Fibroblast of mammary gland (primary cell): Measurements from ENCODE around the gene PRR4.

Experiments
- DNase-seq: peaks from one replicate; pipeline ENCODE4 v3.0.0-alpha.2; 2010; ENCODE audit warnings: low read depth
- H3K4me3 ChIP-seq: 2 replicates; pipeline ENCODE4 v1.5.1; 2011; ENCODE audit warnings: low read depth, mild to moderate bottlenecking, low read length, moderate library complexity; ENCODE audit not compliant: control insufficient read depth
- TF ChIP-seq, protein P1 (sequence below): conservative IDR thresholded peaks from 2 replicates; pipeline ENCODE4 v1.5.1; 2011; ENCODE audit warnings: low read depth, low read length, inconsistent platforms; ENCODE audit not compliant: control insufficient read depth, insufficient read depth

Gene PRR4

DNA sequence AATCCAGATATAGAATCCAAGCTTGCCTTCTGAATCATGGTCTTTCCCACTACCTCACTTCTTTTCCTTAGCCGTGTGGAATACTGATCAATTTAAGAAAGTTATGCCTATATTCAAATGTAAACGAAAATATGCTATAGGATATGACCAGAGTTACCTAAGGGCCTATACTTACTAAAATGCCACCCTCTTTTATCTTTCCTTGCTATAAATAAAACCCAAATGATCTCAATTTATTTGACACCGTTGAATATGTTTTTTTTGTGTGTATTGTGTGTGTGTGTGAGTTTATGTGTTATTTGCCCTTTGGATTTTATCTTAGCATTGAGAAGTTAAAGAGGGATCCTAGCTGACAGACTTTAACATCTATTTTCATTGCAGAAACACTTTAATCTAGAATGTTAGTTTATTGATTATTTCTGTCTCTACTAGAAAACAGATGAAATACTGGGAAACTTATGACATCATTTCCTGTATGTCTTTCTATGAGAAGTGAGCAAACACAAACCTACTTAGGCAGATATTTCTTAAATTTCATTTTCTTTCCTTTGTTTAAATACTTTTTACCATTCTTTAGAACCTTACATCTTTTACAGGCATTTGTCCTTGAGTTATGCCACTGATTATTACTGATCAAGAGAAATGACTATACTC, 37.3 kb downstream of the PRR4 start:
- H3K4me3 ChIP-seq: no peak overlapping the region
- DNase-seq: no peak
- TF ChIP-seq, protein P1, sequence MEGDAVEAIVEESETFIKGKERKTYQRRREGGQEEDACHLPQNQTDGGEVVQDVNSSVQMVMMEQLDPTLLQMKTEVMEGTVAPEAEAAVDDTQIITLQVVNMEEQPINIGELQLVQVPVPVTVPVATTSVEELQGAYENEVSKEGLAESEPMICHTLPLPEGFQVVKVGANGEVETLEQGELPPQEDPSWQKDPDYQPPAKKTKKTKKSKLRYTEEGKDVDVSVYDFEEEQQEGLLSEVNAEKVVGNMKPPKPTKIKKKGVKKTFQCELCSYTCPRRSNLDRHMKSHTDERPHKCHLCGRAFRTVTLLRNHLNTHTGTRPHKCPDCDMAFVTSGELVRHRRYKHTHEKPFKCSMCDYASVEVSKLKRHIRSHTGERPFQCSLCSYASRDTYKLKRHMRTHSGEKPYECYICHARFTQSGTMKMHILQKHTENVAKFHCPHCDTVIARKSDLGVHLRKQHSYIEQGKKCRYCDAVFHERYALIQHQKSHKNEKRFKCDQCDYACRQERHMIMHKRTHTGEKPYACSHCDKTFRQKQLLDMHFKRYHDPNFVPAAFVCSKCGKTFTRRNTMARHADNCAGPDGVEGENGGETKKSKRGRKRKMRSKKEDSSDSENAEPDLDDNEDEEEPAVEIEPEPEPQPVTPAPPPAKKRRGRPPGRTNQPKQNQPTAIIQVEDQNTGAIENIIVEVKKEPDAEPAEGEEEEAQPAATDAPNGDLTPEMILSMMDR: no peak

DNA sequence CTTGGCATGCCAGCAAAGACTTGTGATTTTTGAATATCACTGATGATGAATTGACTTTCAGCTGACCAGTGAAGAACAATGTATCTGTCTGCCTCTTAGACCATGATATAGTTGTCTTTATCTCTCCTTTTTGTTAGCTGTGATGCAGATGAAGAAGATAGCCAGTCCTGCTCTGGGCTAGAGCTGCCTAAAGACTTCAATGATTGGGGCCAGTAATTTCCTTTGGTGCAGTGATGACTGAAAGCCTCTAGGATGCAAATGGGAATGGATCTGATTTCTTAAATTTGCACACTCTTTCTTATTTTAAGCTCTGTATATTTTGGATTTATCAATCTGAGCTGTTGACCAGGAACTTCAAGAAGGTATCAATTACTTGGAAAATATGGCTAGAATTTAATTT, 39.2 kb downstream of the PRR4 start, which contains the start of gene TAS2R9:
TAS2R9 (minus strand) TSS at position 101 of the 400 bp plus-strand sequence; CDS start at position 8, 93 bp downstream.
- TF ChIP-seq, protein P1: no peak
- H3K4me3 ChIP-seq: no peak within 1 kb of the TSS
- no peak for DNase-seq

DNA sequence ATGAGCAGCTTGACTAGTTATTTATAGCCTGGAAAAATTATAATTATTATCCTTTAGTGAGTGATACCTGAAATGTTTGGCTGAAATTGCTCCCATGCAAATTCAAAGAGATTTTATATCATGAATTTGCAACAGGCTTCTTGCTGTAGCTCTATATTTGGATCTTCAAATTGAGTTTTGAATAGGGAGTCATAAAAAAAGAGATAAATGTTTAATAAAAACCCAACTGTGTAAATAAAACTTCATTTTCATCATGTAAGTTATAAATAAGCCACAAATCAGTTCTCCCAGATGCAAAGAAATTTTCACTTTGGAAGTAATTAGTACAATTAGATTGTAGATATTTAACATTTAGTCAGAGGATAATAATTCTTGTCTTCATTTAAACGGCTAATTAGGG, 42.1 kb downstream of the PRR4 start, which contains the start of gene TAS2R8:
TAS2R8 (minus strand) TSS at position 101 of the 400 bp plus-strand sequence. CDS start 306 bp downstream, outside the sequence.
- no peak for DNase-seq
- no peak within 1 kb of the TSS for H3K4me3 ChIP-seq
- TF ChIP-seq, protein P1: no peak

DNA sequence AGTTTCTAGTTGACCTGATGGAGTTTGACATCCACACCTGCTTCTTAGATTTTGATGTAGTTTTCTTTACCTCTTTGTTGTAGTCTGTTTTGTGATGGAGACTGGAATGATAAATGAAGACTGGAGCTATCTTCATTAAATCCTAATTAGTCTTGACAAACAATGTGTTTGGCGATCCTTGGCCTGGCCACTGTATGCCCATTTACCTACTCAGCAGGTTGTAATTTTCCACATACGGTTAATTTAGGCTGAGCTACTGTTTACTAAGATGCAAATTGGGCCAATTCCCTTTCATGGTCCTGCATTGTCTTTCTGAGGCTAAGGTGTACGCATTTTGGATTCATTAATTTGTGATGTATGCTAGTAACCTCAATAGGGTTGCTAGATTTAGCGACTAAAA, 46.7 kb downstream of the PRR4 start, which contains the start of gene TAS2R7:
TAS2R7 (minus strand) TSS at position 41 of the 400 bp plus-strand sequence. CDS start 57 bp downstream, outside the sequence.
- no peak for DNase-seq
- TF ChIP-seq, protein P1: no peak
- no peak within 1 kb of the TSS for H3K4me3 ChIP-seq

DNA sequence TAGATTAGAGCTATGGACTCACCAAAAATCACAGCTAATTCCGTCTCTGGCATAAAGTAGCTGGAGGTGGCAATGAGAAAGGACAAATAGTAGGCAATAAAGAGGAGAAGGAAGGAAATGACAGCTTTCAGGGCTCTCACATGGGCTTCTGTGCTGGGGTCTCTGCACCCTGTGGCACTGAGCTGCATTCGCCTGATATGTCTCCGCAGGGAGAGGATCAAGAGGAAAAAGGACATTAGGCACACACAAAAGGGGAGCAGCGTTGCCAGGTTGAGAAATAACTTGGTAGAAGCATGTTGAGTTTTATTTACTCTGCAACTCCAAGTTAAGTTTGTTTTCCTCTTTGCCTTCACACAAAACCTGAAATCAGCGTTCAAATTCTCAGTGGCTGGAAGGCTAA, 47.5 kb downstream of the PRR4 start:
- no peak overlapping the region for H3K4me3 ChIP-seq
- TF ChIP-seq, protein P1: no peak
- DNase-seq: no peak
